K562 (cell line): ENCODE measurements around the gene AJAP1. TPM values are rescaled to one million over a fixed set of nuclear protein-coding genes. Genes with fewer than 3 reads are reported as not detected.

Experiments
- ATAC-seq: fragments of 200-7000 bp; cut with Tn5 transposase; 3 replicates; pipeline ENCODE4 v1.9.1; 2020; ENCODE audit warnings: moderate library complexity
- BruUV-seq: library from RNA; stranded (reverse); fragments of 400-500 nt; replicated peaks from 2 replicates; lab custom pipeline; 2021; lab: Mats Ljungman, UMichigan
- CTCF ChIA-PET: fragments of 300-600 bp; formaldehyde crosslinking; extraction: SDS; loops from one replicate; lab custom pipeline; 2021; ENCODE audit warnings: low intra/inter-chr PET ratio; lab: Yijun Ruan, JAX
- POLR2A ChIA-PET: fragments of 300-600, 350-650 bp; sonication (Branson Sonifier 250); formaldehyde crosslinking; extraction: SDS; loops from one replicate; lab custom pipeline; 2021; ENCODE audit warnings: antibody characterized with exemption, inconsistent platforms; lab: Yijun Ruan, JAX
- DNase-seq, 4 experiments: peaks; one replicate each; pipeline versions ENCODE4 v3.0.0 to v3.0.0-alpha.2; 2011 to 2018; ENCODE audit warnings: low spot score in 3 of 4, mixed read lengths in 3 of 4; ENCODE audit errors: extremely low read depth in 1 of 4
- FAIRE-seq: peaks from 2 replicates; lab custom pipeline; 2011; peaks lifted over from hg19 to GRCh38; lab: Jason Lieb, UNC
- H2AFZ ChIP-seq: 2 replicates; pipeline ENCODE4 v1.6.0; 2011; ENCODE audit warnings: low read depth, low read length, control low read depth, inconsistent platforms
- H3K27ac ChIP-seq: fragments of 200-600 bp; 3 replicates; pipeline ENCODE4 v1.8.0; 2011; ENCODE audit warnings: low read depth, mild to moderate bottlenecking, control low read depth, inconsistent platforms, low read length, moderate library complexity, mixed read lengths; ENCODE audit errors: extremely low read depth
- H3K27me3 ChIP-seq, 2 experiments: fragments of 300-600 bp in 1 of 2; 2 replicates in 1 of 2; 3 replicates in 1 of 2; pipeline versions ENCODE4 v1.6.0 to v1.8.0; 2011; ENCODE audit warnings: inconsistent platforms in 2 of 2, low read length in 2 of 2, mild to moderate bottlenecking in 1 of 2, mixed read lengths in 1 of 2, moderate library complexity in 1 of 2; ENCODE audit not compliant: control insufficient read depth in 2 of 2, insufficient read depth in 2 of 2
- H3K36me3 ChIP-seq: fragments of 300-600 bp; 3 replicates; pipeline ENCODE4 v1.8.0; 2011; ENCODE audit warnings: mild to moderate bottlenecking, low read length, inconsistent platforms; ENCODE audit not compliant: control insufficient read depth, insufficient read depth
- H3K4me1 ChIP-seq, 2 experiments: fragments of 200-600 bp in 1 of 2; replicated peaks in 1 of 2; 2 replicates in 1 of 2; 3 replicates in 1 of 2; pipeline versions ENCODE4 v1.5.1 to v1.8.0; 2011; ENCODE audit warnings: inconsistent platforms in 2 of 2, low read length in 2 of 2, mild to moderate bottlenecking in 1 of 2, mixed read lengths in 1 of 2, moderate library complexity in 1 of 2; ENCODE audit not compliant: control insufficient read depth in 2 of 2, insufficient read depth in 2 of 2
- H3K4me2 ChIP-seq: 2 replicates; pipeline ENCODE4 v1.6.1; 2011; ENCODE audit warnings: low read length, control low read depth, inconsistent platforms, mixed read lengths; ENCODE audit not compliant: insufficient read depth
- H3K4me3 ChIP-seq: fragments of 200-600 bp; sonication (generic), shearing (Covaris generic); 2 replicates; pipeline ENCODE4 v1.5.1; 2016; ENCODE audit warnings: control low read depth, inconsistent platforms
- H3K79me2 ChIP-seq: fragments of 200-600 bp; 3 replicates; pipeline ENCODE4 v1.8.0; 2011; ENCODE audit warnings: low read length, inconsistent platforms; ENCODE audit not compliant: control insufficient read depth, insufficient read depth
- H3K9ac ChIP-seq, 2 experiments: 2 replicates each; pipeline versions ENCODE4 v1.6.0 to v1.6.1; 2011; ENCODE audit warnings: low read depth in 2 of 2, low read length in 2 of 2, control low read depth in 1 of 2, inconsistent platforms in 1 of 2, mild to moderate bottlenecking in 1 of 2, mixed read lengths in 1 of 2; ENCODE audit not compliant: insufficient read depth in 1 of 2
- H3K9me1 ChIP-seq: one replicate; pipeline ENCODE4 v1.6.0; 2011; ENCODE audit warnings: inconsistent platforms, mild to moderate bottlenecking, low read length, moderate library complexity; ENCODE audit not compliant: control insufficient read depth, insufficient read depth
- H3K9me3 ChIP-seq: replicated peaks from 2 replicates; pipeline ENCODE4 v1.5.1; 2011; ENCODE audit warnings: low read depth, low read length, inconsistent platforms; ENCODE audit not compliant: control insufficient read depth, insufficient read depth
- H4K20me1 ChIP-seq: replicated peaks from 2 replicates; pipeline ENCODE4 v1.6.1; 2011; ENCODE audit warnings: low read length, inconsistent platforms, mixed read lengths; ENCODE audit not compliant: control insufficient read depth, insufficient read depth
- BCL6 ChIP-seq: fragments of 250-450 bp; sonication (Bioruptor Pico); IDR thresholded peaks from 2 replicates; pipeline ENCODE4 v1.4.0; 2020
- BRF2 ChIP-seq: IDR thresholded peaks from 3 replicates; pipeline ENCODE4 v1.6.1; 2011; ENCODE audit warnings: borderline replicate concordance, mild to moderate bottlenecking; ENCODE audit not compliant: insufficient read length, insufficient read depth
- E2F1 ChIP-seq: sonication (generic); formaldehyde crosslinking; IDR thresholded peaks from 2 replicates; pipeline ENCODE4 v1.8.1; 2023; ENCODE audit warnings: mild to moderate bottlenecking, missing genetic modification reagents, moderate library complexity
- ELF2 ChIP-seq: fragments of 250-450 bp; sonication (Bioruptor Pico); IDR thresholded peaks from 2 replicates; pipeline ENCODE4 v1.5.0; 2021; ENCODE audit warnings: mild to moderate bottlenecking
- KDM2B ChIP-seq: fragments of 250-450 bp; sonication (Bioruptor Pico); IDR thresholded peaks from 2 replicates; pipeline ENCODE4 v1.8.0; 2021; ENCODE audit warnings: mild to moderate bottlenecking, moderate library complexity
- NR2C2 ChIP-seq, 2 experiments: fragments of 200-800 bp in 1 of 2; sonication (Bioruptor generic) in 1 of 2; sonication (generic) in 1 of 2; formaldehyde crosslinking in 1 of 2; IDR thresholded peaks; 2 replicates each; pipeline versions ENCODE4 v1.6.1 to v1.8.0; 2016 to 2022; ENCODE audit warnings: mild to moderate bottlenecking in 1 of 2, missing compliant biosample characterization in 1 of 2, missing genetic modification characterization in 1 of 2, missing genetic modification reagents in 1 of 2
- RAD51 ChIP-seq: fragments of 450-650 bp; IDR thresholded peaks from 2 replicates; pipeline ENCODE4 v1.7.1; 2016; ENCODE audit warnings: low read depth, mild to moderate bottlenecking, borderline replicate concordance
- SETDB1 ChIP-seq: IDR thresholded peaks from one replicate; pipeline ENCODE4 v1.6.1; 2012; ENCODE audit warnings: low read length, control low read depth, inconsistent platforms
- TBL1XR1 ChIP-seq, 2 experiments: IDR thresholded peaks; 2 replicates each; pipeline ENCODE4 v1.6.1; 2012; ENCODE audit warnings: improper control_type of control experiment in 2 of 2, low read length in 2 of 2, mild to moderate bottlenecking in 1 of 2
- TRIM28 ChIP-seq: fragments of 450-650 bp; IDR thresholded peaks from 2 replicates; pipeline ENCODE4 v1.6.1; 2017
- ZBTB7A ChIP-seq: IDR thresholded peaks from 2 replicates; pipeline ENCODE4 v1.6.1; 2011; ENCODE audit warnings: low read depth, mild to moderate bottlenecking, low read length, moderate library complexity, borderline replicate concordance; ENCODE audit not compliant: control insufficient read depth
- ZFP91 ChIP-seq: sonication (generic); formaldehyde crosslinking; IDR thresholded peaks from 2 replicates; pipeline ENCODE4 v1.8.0; 2022; ENCODE audit warnings: mild to moderate bottlenecking, missing genetic modification reagents
- ZNF146 ChIP-seq: IDR thresholded peaks from one replicate; pipeline ENCODE4 v1.6.1; 2018; ENCODE audit warnings: missing compliant biosample characterization; ENCODE audit not compliant: unreplicated experiment
- ZNF324 ChIP-seq: fragments of 250-450 bp; sonication (Bioruptor Pico); IDR thresholded peaks from 2 replicates; pipeline ENCODE4 v1.4.0; 2020; ENCODE audit warnings: mild to moderate bottlenecking
- ZNF644 ChIP-seq: fragments of 200-800 bp; sonication (Bioruptor generic); IDR thresholded peaks from 2 replicates; pipeline ENCODE4 v1.6.1; 2016; ENCODE audit warnings: low read depth, missing genetic modification characterization, missing compliant biosample characterization
- ZNF764 ChIP-seq: fragments of 250-450 bp; sonication (Bioruptor Pico); IDR thresholded peaks from 2 replicates; pipeline ENCODE4 v1.4.0; 2020; ENCODE audit warnings: low read depth, mild to moderate bottlenecking, moderate library complexity
- ZNF77 ChIP-seq: fragments of 250-450 bp; sonication (Bioruptor Pico); IDR thresholded peaks from 2 replicates; pipeline ENCODE4 v1.5.0; 2020
- WGBS: fragments of 100-300 bp; shearing (Covaris generic); methylation state at CpG from one replicate; pipeline ENCODE4 v1.1.6; 2016; ENCODE audit warnings: low coverage, mixed read lengths; ENCODE audit not compliant: insufficient coverage; ENCODE audit errors: missing lambda C conversion rate; 5-methylcytosine and 5-hydroxymethylcytosine counted together
- in situ Hi-C: fragments of 300-500 bp; cut with MboI; formaldehyde crosslinking; loops from 4 replicates; pipeline ENCODE4 v1.15.0; 2018; ENCODE audit warnings: inconsistent platforms, mixed read lengths
- intact Hi-C: fragments of 100-400 bp; cut with micrococcal nuclease; formaldehyde crosslinking; loops from 2 replicates; pipeline ENCODE4 v1.14.2; 2022
- polyA plus RNA-seq, 8 experiments: library from polyadenylated mRNA; depleted of rRNA in 4 of 8; stranded (reverse) in 5 of 8; unstranded in 3 of 8; fragments of >200 nt; fragmentation: Nextera tagmentation in 2 of 8; fragmentation: Illumina TruSeq in 1 of 8; extraction: Ambion mirVana in 2 of 8; extraction: Trizol in 1 of 8; gene quantifications; 2 replicates each; pipeline versions ENCODE4 v1.2.1 to v1.2.3, GENCODE V29; 2011 to 2014; ENCODE audit warnings: inconsistent platforms in 1 of 8, missing spikeins in 1 of 8
- total RNA-seq, 7 experiments: library from RNA; depleted of rRNA in 6 of 7; stranded (reverse); fragments of >200 nt in 6 of 7; fragmentation: Illumina TruSeq in 2 of 7; extraction: Trizol in 2 of 7; gene quantifications; 2 replicates each; pipeline versions ENCODE4 v1.2.1 to v1.2.3, GENCODE V29; 2011 to 2021; ENCODE audit warnings: low replicate concordance in 1 of 7

AJAP1 gene
- total and polyA plus RNA-seq, 9 of the 15 experiments (the other 6 are each of a cell fraction or from before 2014, with no cell fraction given): not detected

GRCh38 chr1:4761324-4761723 lies 106.9 kb downstream of the AJAP1 start:
- 0% methylated on average over 5 of the region's 5 CpGs for WGBS
- Histone ChIP-seq H3K36me3 (no peaks in the 10 kb centered on the region), H2AFZ (no peak overlapping the region), H3K9ac (no peak overlapping the region), H3K4me2 (no peak overlapping the region), H3K79me2 (no peaks in the 10 kb centered on the region), H3K9me1 (no peaks in the 10 kb centered on the region), H3K27ac (no peak overlapping the region), H3K4me3 (no peak overlapping the region), H3K9me3 (no peaks in the 10 kb centered on the region)
- no peak for FAIRE-seq
- intact Hi-C loops (no loop called here), in situ Hi-C loops (no loop called here)
- no peak for ATAC-seq
- DNase-seq: no peak
- TF ChIP-seq E2F1: no peak
- TF ChIP-seq BCL6: no peak
- no peak for TF ChIP-seq NR2C2 (CRISPR knock-in tag; IDR thresholded peaks at IDR 0.05)
- no peak for TF ChIP-seq NR2C2 (tag; IDR thresholded peaks at IDR 0.05)
- no peak for TF ChIP-seq ZNF324
- no peak for TF ChIP-seq ELF2 (CRISPR knock-in tag)
- TF ChIP-seq ZFP91 (CRISPR knock-in tag): no peak
- TF ChIP-seq ZBTB7A: no peak
- no peak for TF ChIP-seq TBL1XR1 (IDR thresholded peaks at IDR 0.05; ENCODE audit: low read length in 2 of 2)
- no peak for TF ChIP-seq ZNF644
- TF ChIP-seq ZNF764 (CRISPR knock-in tag): no peak
- no peak for TF ChIP-seq RAD51
- TF ChIP-seq KDM2B (CRISPR knock-in tag): no peak
- no peak for TF ChIP-seq TRIM28
- no peak for TF ChIP-seq ZNF146 (CRISPR knock-in tag)
- no peak for TF ChIP-seq SETDB1
- TF ChIP-seq ZNF77 (CRISPR knock-in tag): no peak
- TF ChIP-seq BRF2: no peak
- TF ChIP-seq, all 486 proteins: peak for 0
- Histone ChIP-seq H3K4me1 (no peaks in the 10 kb centered on the region), H4K20me1 (no peaks in the 10 kb centered on the region), H3K27me3 (no peaks in the 10 kb centered on the region; a peak in 1 of 5 replicates)
- CTCF ChIA-PET: no interaction called here
- BruUV-seq: no TSS peak
- POLR2A ChIA-PET: no interaction called here
